ENCODE results near the gene MOV10L1.

DNA sequence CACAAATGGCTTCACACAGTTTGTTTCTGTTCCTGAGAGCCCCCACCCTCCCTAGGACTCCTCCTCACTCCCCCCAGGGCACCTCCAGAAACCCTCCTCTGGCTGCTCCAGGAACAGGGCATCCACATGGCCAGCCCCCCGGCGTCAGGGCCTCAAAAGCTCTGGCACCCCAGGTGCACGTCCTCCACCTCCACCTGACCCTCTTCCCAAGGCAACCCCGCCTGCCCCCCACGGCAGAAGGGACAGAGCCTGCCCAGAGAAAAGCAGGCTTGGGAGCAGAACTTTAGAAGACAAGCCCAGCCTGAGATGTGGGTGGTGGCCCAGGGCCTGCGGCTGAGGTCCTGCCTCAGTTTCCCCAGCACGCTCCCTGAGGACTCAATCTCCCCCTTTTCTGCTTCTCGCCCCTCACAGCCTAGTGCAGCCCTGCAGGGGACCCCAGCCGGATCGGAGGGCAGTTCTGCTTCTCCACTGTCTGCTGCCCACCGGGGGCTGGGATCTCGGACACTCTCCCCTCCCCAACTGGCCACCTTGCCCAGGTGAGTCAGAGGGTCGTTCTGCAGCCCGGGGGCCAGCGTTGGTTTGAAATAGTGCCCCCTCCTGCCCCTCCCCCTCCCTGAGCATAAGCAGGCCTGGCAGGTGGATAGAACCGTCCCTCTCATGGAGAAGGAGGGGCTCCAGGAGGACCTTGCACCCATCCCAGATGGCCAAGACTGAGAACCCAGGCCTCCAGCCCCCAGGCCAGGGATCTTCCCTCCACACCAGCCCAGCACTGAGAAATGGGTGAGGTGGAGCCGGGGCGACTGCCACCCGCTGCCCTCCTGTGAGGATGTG lies 93.5 kb downstream of the MOV10L1 start:
- no peak for TF ChIP-seq EZH2phosphoT487 (IDR thresholded peaks at IDR 0.05; ENCODE audit: low read length)
- TF ChIP-seq, protein P1, sequence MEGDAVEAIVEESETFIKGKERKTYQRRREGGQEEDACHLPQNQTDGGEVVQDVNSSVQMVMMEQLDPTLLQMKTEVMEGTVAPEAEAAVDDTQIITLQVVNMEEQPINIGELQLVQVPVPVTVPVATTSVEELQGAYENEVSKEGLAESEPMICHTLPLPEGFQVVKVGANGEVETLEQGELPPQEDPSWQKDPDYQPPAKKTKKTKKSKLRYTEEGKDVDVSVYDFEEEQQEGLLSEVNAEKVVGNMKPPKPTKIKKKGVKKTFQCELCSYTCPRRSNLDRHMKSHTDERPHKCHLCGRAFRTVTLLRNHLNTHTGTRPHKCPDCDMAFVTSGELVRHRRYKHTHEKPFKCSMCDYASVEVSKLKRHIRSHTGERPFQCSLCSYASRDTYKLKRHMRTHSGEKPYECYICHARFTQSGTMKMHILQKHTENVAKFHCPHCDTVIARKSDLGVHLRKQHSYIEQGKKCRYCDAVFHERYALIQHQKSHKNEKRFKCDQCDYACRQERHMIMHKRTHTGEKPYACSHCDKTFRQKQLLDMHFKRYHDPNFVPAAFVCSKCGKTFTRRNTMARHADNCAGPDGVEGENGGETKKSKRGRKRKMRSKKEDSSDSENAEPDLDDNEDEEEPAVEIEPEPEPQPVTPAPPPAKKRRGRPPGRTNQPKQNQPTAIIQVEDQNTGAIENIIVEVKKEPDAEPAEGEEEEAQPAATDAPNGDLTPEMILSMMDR (IDR thresholded peaks at IDR 0.05; ENCODE audit: low read length), result no peak

Measured in MM.1S (cell line).